K562 (cell line): ENCODE measurements around the gene TKTL2. TPM values are rescaled to one million over a fixed set of nuclear protein-coding genes. Genes with fewer than 3 reads are reported as not detected.

Experiments used
- ATAC-seq: fragments of 200-7000 bp; cut with Tn5 transposase; 3 replicates; pipeline ENCODE4 v1.9.1; 2020; ENCODE audit warnings: moderate library complexity
- BruUV-seq: library from RNA; stranded (reverse); fragments of 400-500 nt; replicated peaks from 2 replicates; lab custom pipeline; 2021; lab: Mats Ljungman, UMichigan
- CTCF ChIA-PET: fragments of 300-600 bp; formaldehyde crosslinking; extraction: SDS; loops from one replicate; lab custom pipeline; 2021; ENCODE audit warnings: low intra/inter-chr PET ratio; lab: Yijun Ruan, JAX
- POLR2A ChIA-PET: fragments of 300-600, 350-650 bp; sonication (Branson Sonifier 250); formaldehyde crosslinking; extraction: SDS; loops from one replicate; lab custom pipeline; 2021; ENCODE audit warnings: antibody characterized with exemption, inconsistent platforms; lab: Yijun Ruan, JAX
- DNase-seq, 4 experiments: peaks; one replicate each; pipeline versions ENCODE4 v3.0.0 to v3.0.0-alpha.2; 2011 to 2018; ENCODE audit warnings: low spot score in 3 of 4, mixed read lengths in 3 of 4; ENCODE audit errors: extremely low read depth in 1 of 4
- FAIRE-seq: peaks from 2 replicates; lab custom pipeline; 2011; peaks lifted over from hg19 to GRCh38; lab: Jason Lieb, UNC
- H2AFZ ChIP-seq: 2 replicates; pipeline ENCODE4 v1.6.0; 2011; ENCODE audit warnings: low read depth, low read length, control low read depth, inconsistent platforms
- H3K27ac ChIP-seq: fragments of 200-600 bp; 3 replicates; pipeline ENCODE4 v1.8.0; 2011; ENCODE audit warnings: low read depth, mild to moderate bottlenecking, control low read depth, inconsistent platforms, low read length, moderate library complexity, mixed read lengths; ENCODE audit errors: extremely low read depth
- H3K27me3 ChIP-seq, 2 experiments: fragments of 300-600 bp in 1 of 2; 2 replicates in 1 of 2; 3 replicates in 1 of 2; pipeline versions ENCODE4 v1.6.0 to v1.8.0; 2011; ENCODE audit warnings: inconsistent platforms in 2 of 2, low read length in 2 of 2, mild to moderate bottlenecking in 1 of 2, mixed read lengths in 1 of 2, moderate library complexity in 1 of 2; ENCODE audit not compliant: control insufficient read depth in 2 of 2, insufficient read depth in 2 of 2
- H3K36me3 ChIP-seq: fragments of 300-600 bp; 3 replicates; pipeline ENCODE4 v1.8.0; 2011; ENCODE audit warnings: mild to moderate bottlenecking, low read length, inconsistent platforms; ENCODE audit not compliant: control insufficient read depth, insufficient read depth
- H3K4me1 ChIP-seq, 2 experiments: fragments of 200-600 bp in 1 of 2; replicated peaks in 1 of 2; 2 replicates in 1 of 2; 3 replicates in 1 of 2; pipeline versions ENCODE4 v1.5.1 to v1.8.0; 2011; ENCODE audit warnings: inconsistent platforms in 2 of 2, low read length in 2 of 2, mild to moderate bottlenecking in 1 of 2, mixed read lengths in 1 of 2, moderate library complexity in 1 of 2; ENCODE audit not compliant: control insufficient read depth in 2 of 2, insufficient read depth in 2 of 2
- H3K4me2 ChIP-seq: 2 replicates; pipeline ENCODE4 v1.6.1; 2011; ENCODE audit warnings: low read length, control low read depth, inconsistent platforms, mixed read lengths; ENCODE audit not compliant: insufficient read depth
- H3K4me3 ChIP-seq: fragments of 200-600 bp; sonication (generic), shearing (Covaris generic); 2 replicates; pipeline ENCODE4 v1.5.1; 2016; ENCODE audit warnings: control low read depth, inconsistent platforms
- H3K79me2 ChIP-seq: fragments of 200-600 bp; 3 replicates; pipeline ENCODE4 v1.8.0; 2011; ENCODE audit warnings: low read length, inconsistent platforms; ENCODE audit not compliant: control insufficient read depth, insufficient read depth
- H3K9ac ChIP-seq, 2 experiments: 2 replicates each; pipeline versions ENCODE4 v1.6.0 to v1.6.1; 2011; ENCODE audit warnings: low read depth in 2 of 2, low read length in 2 of 2, control low read depth in 1 of 2, inconsistent platforms in 1 of 2, mild to moderate bottlenecking in 1 of 2, mixed read lengths in 1 of 2; ENCODE audit not compliant: insufficient read depth in 1 of 2
- H3K9me1 ChIP-seq: one replicate; pipeline ENCODE4 v1.6.0; 2011; ENCODE audit warnings: inconsistent platforms, mild to moderate bottlenecking, low read length, moderate library complexity; ENCODE audit not compliant: control insufficient read depth, insufficient read depth
- H3K9me3 ChIP-seq: replicated peaks from 2 replicates; pipeline ENCODE4 v1.5.1; 2011; ENCODE audit warnings: low read depth, low read length, inconsistent platforms; ENCODE audit not compliant: control insufficient read depth, insufficient read depth
- H4K20me1 ChIP-seq: replicated peaks from 2 replicates; pipeline ENCODE4 v1.6.1; 2011; ENCODE audit warnings: low read length, inconsistent platforms, mixed read lengths; ENCODE audit not compliant: control insufficient read depth, insufficient read depth
- CCNT2 ChIP-seq: IDR thresholded peaks from 2 replicates; pipeline ENCODE4 v1.6.1; 2011; ENCODE audit warnings: borderline replicate concordance, low read depth, mild to moderate bottlenecking, moderate library complexity, mixed read lengths, low read length; ENCODE audit not compliant: insufficient read length; ENCODE audit errors: extremely low read depth
- IFI16 ChIP-seq: fragments of 250-450 bp; sonication (Bioruptor Pico); IDR thresholded peaks from 2 replicates; pipeline ENCODE4 v2.1.2; 2022; ENCODE audit warnings: mild to moderate bottlenecking, inconsistent platforms
- PURB ChIP-seq: sonication (generic); formaldehyde crosslinking; IDR thresholded peaks from 2 replicates; pipeline ENCODE4 v1.9.0; 2021; ENCODE audit warnings: low read depth, mild to moderate bottlenecking, missing genetic modification reagents
- SETDB1 ChIP-seq: IDR thresholded peaks from one replicate; pipeline ENCODE4 v1.6.1; 2012; ENCODE audit warnings: low read length, control low read depth, inconsistent platforms
- SIX5 ChIP-seq, 2 experiments: IDR thresholded peaks; 2 replicates each; pipeline ENCODE4 v1.6.1; 2011; ENCODE audit warnings: low read length in 2 of 2, borderline replicate concordance in 1 of 2, low read depth in 1 of 2, mild to moderate bottlenecking in 1 of 2, moderate library complexity in 1 of 2; ENCODE audit not compliant: insufficient read depth in 1 of 2
- ZFPM2 ChIP-seq: fragments of 250-450 bp; sonication (Bioruptor Pico); IDR thresholded peaks from 2 replicates; pipeline ENCODE4 v1.5.1; 2022; ENCODE audit warnings: mild to moderate bottlenecking
- ZNF778 ChIP-seq: fragments of 450-650 bp; formaldehyde crosslinking; IDR thresholded peaks from 2 replicates; pipeline ENCODE4 v1.4.0; 2020; ENCODE audit warnings: mild to moderate bottlenecking, moderate library complexity
- WGBS: fragments of 100-300 bp; shearing (Covaris generic); methylation state at CpG from one replicate; pipeline ENCODE4 v1.1.6; 2016; ENCODE audit warnings: low coverage, mixed read lengths; ENCODE audit not compliant: insufficient coverage; ENCODE audit errors: missing lambda C conversion rate; 5-methylcytosine and 5-hydroxymethylcytosine counted together
- in situ Hi-C: fragments of 300-500 bp; cut with MboI; formaldehyde crosslinking; loops from 4 replicates; pipeline ENCODE4 v1.15.0; 2018; ENCODE audit warnings: inconsistent platforms, mixed read lengths
- intact Hi-C: fragments of 100-400 bp; cut with micrococcal nuclease; formaldehyde crosslinking; loops from 2 replicates; pipeline ENCODE4 v1.14.2; 2022
- polyA plus RNA-seq, 8 experiments: library from polyadenylated mRNA; depleted of rRNA in 4 of 8; stranded (reverse) in 5 of 8; unstranded in 3 of 8; fragments of >200 nt; fragmentation: Nextera tagmentation in 2 of 8; fragmentation: Illumina TruSeq in 1 of 8; extraction: Ambion mirVana in 2 of 8; extraction: Trizol in 1 of 8; gene quantifications; 2 replicates each; pipeline versions ENCODE4 v1.2.1 to v1.2.3, GENCODE V29; 2011 to 2014; ENCODE audit warnings: inconsistent platforms in 1 of 8, missing spikeins in 1 of 8
- total RNA-seq, 7 experiments: library from RNA; depleted of rRNA in 6 of 7; stranded (reverse); fragments of >200 nt in 6 of 7; fragmentation: Illumina TruSeq in 2 of 7; extraction: Trizol in 2 of 7; gene quantifications; 2 replicates each; pipeline versions ENCODE4 v1.2.1 to v1.2.3, GENCODE V29; 2011 to 2021; ENCODE audit warnings: low replicate concordance in 1 of 7
- TF ChIP-seq, protein P1 (sequence below): fragments of 450-650 bp; IDR thresholded peaks from one replicate; pipeline ENCODE4 v1.6.1; 2018; ENCODE audit warnings: mild to moderate bottlenecking, moderate library complexity; ENCODE audit not compliant: partially characterized antibody
- TF ChIP-seq, protein P2 (sequence below): fragments of 450-650 bp; formaldehyde crosslinking; conservative IDR thresholded peaks from 2 replicates; pipeline ENCODE4 v1.4.0; 2022; ENCODE audit warnings: mild to moderate bottlenecking, missing genetic modification characterization
- TF ChIP-seq, protein P3 (sequence below): fragments of 250-450 bp; sonication (Bioruptor Pico); IDR thresholded peaks from 2 replicates; pipeline ENCODE4 v1.5.0; 2021
- TF ChIP-seq, protein P4 (sequence below): fragments of 250-450 bp; sonication (Bioruptor Pico); IDR thresholded peaks from 2 replicates; pipeline ENCODE4 v1.5.0; 2021; ENCODE audit warnings: mild to moderate bottlenecking, moderate library complexity

TKTL2 gene
- total and polyA plus RNA-seq, 9 of the 15 experiments (the other 6 are each of a cell fraction or from before 2014, with no cell fraction given), result 0.03 to 0.31 (median 0.09) TPM; not detected in 1

DNA sequence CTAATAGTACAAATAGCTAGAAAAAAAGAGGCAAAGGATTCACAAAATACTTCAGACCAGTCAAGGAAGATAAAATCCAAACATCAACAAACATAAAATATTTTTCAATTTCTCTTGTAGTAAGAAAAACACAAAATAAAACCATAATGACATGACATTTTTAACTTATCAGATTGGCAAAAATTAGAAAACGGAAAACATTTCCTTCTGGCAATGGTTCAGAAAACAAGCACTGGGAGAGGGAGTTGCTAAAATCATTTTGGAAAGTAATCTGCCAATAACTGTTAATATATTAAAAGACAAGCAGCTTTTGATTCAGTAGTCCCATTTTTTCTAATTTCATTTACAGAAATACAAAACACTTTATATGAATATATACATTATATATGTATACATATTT, 26.1 kb downstream of the TKTL2 start:
- CTCF ChIA-PET, result no interaction called here
- FAIRE-seq (no peak), DNase-seq (no peak), ATAC-seq (no peak)
- H3K9ac ChIP-seq, result no peak overlapping the region
- POLR2A ChIA-PET, result interaction anchor here (0.6 kb wide), 1 partner anchor 533 kb away, joined by 3 read pairs; no protein-coding TSS in a partner anchor
- in situ Hi-C loops, result no loop called here
- H3K4me3 ChIP-seq, result no peak overlapping the region
- no peak overlapping the region for H3K4me2 ChIP-seq
- H4K20me1 ChIP-seq, result no peaks in the 10 kb centered on the region
- 8% methylated on average over 1 of the region's 1 CpG for WGBS
- no peaks in the 10 kb centered on the region for H3K27me3 ChIP-seq
- no peak for TF ChIP-seq ZFPM2 (CRISPR knock-in tag)
- TF ChIP-seq PURB (CRISPR knock-in tag), result no peak
- no peak for TF ChIP-seq IFI16 (CRISPR knock-in tag)
- no peak for TF ChIP-seq SETDB1
- TF ChIP-seq SIX5 (IDR thresholded peaks at IDR 0.05; ENCODE audit: borderline replicate concordance in 1 of 2, insufficient read depth in 1 of 2, low read depth in 1 of 2, low read length in 2 of 2), result no peak
- TF ChIP-seq, protein P1, sequence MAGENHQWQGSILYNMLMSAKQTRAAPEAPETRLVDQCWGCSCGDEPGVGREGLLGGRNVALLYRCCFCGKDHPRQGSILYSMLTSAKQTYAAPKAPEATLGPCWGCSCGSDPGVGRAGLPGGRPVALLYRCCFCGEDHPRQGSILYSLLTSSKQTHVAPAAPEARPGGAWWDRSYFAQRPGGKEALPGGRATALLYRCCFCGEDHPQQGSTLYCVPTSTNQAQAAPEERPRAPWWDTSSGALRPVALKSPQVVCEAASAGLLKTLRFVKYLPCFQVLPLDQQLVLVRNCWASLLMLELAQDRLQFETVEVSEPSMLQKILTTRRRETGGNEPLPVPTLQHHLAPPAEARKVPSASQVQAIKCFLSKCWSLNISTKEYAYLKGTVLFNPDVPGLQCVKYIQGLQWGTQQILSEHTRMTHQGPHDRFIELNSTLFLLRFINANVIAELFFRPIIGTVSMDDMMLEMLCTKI, result no peak
- TF ChIP-seq, protein P2, sequence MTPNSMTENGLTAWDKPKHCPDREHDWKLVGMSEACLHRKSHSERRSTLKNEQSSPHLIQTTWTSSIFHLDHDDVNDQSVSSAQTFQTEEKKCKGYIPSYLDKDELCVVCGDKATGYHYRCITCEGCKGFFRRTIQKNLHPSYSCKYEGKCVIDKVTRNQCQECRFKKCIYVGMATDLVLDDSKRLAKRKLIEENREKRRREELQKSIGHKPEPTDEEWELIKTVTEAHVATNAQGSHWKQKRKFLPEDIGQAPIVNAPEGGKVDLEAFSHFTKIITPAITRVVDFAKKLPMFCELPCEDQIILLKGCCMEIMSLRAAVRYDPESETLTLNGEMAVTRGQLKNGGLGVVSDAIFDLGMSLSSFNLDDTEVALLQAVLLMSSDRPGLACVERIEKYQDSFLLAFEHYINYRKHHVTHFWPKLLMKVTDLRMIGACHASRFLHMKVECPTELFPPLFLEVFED, result no peak
- TF ChIP-seq CCNT2, result no peak
- TF ChIP-seq ZNF778, result no peak
- TF ChIP-seq, protein P3, sequence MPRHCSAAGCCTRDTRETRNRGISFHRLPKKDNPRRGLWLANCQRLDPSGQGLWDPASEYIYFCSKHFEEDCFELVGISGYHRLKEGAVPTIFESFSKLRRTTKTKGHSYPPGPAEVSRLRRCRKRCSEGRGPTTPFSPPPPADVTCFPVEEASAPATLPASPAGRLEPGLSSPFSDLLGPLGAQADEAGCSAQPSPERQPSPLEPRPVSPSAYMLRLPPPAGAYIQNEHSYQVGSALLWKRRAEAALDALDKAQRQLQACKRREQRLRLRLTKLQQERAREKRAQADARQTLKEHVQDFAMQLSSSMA (CRISPR knock-in tag), result no peak
- TF ChIP-seq, protein P4, sequence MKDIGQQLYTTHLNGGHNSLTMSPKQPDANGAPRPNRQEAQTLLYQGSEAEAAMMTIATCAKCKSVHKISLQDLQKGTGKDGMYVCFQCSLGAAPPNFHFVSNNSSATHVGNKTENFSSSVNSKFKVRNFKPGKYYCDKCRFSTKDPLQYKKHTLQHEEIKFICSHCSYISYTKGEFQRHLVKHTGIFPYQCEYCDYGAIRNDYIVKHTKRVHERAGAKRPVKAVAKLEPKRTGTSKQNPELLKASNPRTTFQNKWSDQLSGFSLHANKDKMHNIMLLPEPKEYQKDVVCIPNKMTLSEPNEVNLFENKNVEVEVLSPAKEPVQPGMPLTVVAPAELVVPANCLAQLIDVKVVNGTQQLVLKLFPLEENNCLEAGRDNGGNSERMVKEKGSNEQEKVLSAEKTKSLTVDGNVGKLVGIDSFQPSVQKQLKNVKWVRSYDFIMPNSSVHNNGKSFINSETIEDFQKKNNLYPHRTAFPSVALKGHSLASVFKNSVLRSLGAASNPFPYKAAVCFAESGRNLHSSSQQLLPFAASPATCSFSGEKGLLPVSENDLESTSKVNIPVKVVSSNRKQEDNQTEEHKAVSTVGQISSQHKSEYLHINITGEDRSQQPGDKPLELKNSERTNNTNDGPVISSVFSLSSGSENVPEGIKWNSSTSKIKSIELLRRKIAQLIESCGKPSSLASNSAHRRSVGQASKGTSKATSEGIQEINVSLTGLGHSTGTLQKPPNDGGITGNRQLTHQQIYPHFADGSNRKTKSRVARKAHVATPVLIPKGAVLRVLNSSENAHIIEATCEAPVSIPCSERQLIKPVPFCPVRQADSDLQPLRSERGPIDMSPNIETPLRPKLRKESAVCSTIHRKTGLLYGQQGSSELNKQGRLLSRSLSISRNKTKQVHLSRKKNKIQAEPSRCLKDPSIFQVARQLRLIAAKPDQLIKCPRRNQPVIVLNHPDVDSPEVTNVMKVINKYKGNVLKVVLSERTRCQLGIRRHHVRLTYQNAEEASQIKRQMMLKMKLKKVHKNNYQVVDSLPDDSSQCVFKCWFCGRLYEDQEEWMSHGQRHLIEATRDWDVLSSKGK (CRISPR knock-in tag), result no peak
- H3K4me1 ChIP-seq, result no peaks in the 10 kb centered on the region; a peak in 1 of 5 replicates
- no peaks in the 10 kb centered on the region for H3K9me1 ChIP-seq
- H3K79me2 ChIP-seq, result no peaks in the 10 kb centered on the region
- intact Hi-C loops, result no loop called here
- no peaks in the 10 kb centered on the region for H3K36me3 ChIP-seq
- BruUV-seq, result no TSS peak
- H2AFZ ChIP-seq, result no peak overlapping the region
- H3K27ac ChIP-seq, result no peak overlapping the region
- no peaks in the 10 kb centered on the region for H3K9me3 ChIP-seq
